Esophagus muscularis mucosa (tissue), 3 donors: Measurements from ENCODE around the gene ZNF644.

Source experiments
- POLR2A ChIP-seq: fragments of 450-650 bp; IDR thresholded peaks from one replicate; pipeline ENCODE4 v1.6.1; 2017; ENCODE audit warnings: antibody characterized with exemption, moderate library complexity, mild to moderate bottlenecking, low read depth
- POLR2AphosphoS5 ChIP-seq, 2 donors: sonication (generic); formaldehyde crosslinking; IDR thresholded peaks; one replicate each; pipeline ENCODE4 v1.6.1; 2017; ENCODE audit warnings: antibody characterized with exemption in 2 of 2
- TF ChIP-seq, protein P1 (sequence below), 3 experiments: fragments of 200-600 bp in 2 of 3; fragments of 450-650 bp in 1 of 3; sonication (generic) in 2 of 3; IDR thresholded peaks; one replicate each; pipeline ENCODE4 v1.5.1; 2017 to 2019; ENCODE audit warnings: antibody characterized with exemption in 3 of 3, mild to moderate bottlenecking in 2 of 3, moderate library complexity in 1 of 3

DNA sequence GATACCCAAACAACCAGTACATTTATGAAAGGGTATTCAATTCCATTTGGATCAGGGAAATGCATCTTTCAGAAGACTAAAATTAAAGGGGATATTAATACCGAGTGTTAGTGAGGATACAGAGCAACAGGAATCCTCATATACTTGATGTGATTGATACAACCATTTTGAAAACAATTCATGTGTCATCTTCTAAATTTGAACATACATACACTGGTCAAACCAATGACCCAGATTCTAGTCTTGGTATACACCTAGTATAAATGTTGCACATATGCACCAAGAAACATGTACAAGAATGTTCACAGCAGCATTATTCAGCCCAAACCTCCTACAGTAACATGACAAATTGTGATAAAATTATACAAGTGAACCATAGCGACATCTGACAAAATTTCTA lies 58.6 kb downstream of the ZNF644 start:
- TF ChIP-seq POLR2A: no peak
- TF ChIP-seq POLR2AphosphoS5 (IDR thresholded peaks at IDR 0.05): no peak
- TF ChIP-seq, protein P1, sequence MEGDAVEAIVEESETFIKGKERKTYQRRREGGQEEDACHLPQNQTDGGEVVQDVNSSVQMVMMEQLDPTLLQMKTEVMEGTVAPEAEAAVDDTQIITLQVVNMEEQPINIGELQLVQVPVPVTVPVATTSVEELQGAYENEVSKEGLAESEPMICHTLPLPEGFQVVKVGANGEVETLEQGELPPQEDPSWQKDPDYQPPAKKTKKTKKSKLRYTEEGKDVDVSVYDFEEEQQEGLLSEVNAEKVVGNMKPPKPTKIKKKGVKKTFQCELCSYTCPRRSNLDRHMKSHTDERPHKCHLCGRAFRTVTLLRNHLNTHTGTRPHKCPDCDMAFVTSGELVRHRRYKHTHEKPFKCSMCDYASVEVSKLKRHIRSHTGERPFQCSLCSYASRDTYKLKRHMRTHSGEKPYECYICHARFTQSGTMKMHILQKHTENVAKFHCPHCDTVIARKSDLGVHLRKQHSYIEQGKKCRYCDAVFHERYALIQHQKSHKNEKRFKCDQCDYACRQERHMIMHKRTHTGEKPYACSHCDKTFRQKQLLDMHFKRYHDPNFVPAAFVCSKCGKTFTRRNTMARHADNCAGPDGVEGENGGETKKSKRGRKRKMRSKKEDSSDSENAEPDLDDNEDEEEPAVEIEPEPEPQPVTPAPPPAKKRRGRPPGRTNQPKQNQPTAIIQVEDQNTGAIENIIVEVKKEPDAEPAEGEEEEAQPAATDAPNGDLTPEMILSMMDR (IDR thresholded peaks at IDR 0.05): no peak
